HepG2 (cell line): ENCODE data around the gene SMIM11. TPM values are rescaled to one million over a fixed set of nuclear protein-coding genes. Genes with fewer than 3 reads are reported as not detected.

Experiments used
- AFF4 ChIP-seq: sonication (generic); formaldehyde crosslinking; IDR thresholded peaks from 2 replicates; pipeline ENCODE4 v1.4.0; 2020; ENCODE audit warnings: missing genetic modification reagents
- ATRX ChIP-seq: sonication (generic); formaldehyde crosslinking; IDR thresholded peaks from 2 replicates; pipeline ENCODE4 v1.4.0; 2020; ENCODE audit warnings: missing genetic modification reagents, borderline replicate concordance
- CENPX ChIP-seq: sonication (generic); formaldehyde crosslinking; IDR thresholded peaks from 2 replicates; pipeline ENCODE4 v1.9.0; 2021; ENCODE audit warnings: mild to moderate bottlenecking, missing genetic modification reagents, moderate library complexity
- EP300 ChIP-seq, 3 experiments: sonication (generic) in 1 of 3; formaldehyde crosslinking in 1 of 3; IDR thresholded peaks; 2 replicates each; pipeline versions ENCODE4 v1.5.1 to v1.6.1; 2011 to 2020; ENCODE audit warnings: low read depth in 2 of 3, low read length in 2 of 3, borderline replicate concordance in 1 of 3, improper control_type of control experiment in 1 of 3, mild to moderate bottlenecking in 1 of 3, missing genetic modification reagents in 1 of 3, moderate library complexity in 1 of 3
- HMGXB4 ChIP-seq, 2 experiments: sonication (generic) in 1 of 2; formaldehyde crosslinking in 1 of 2; IDR thresholded peaks; 2 replicates each; pipeline versions ENCODE4 v1.4.0 to v1.6.1; 2018 to 2020; ENCODE audit warnings: missing genetic modification reagents in 2 of 2, borderline replicate concordance in 1 of 2, low read depth in 1 of 2, mild to moderate bottlenecking in 1 of 2, missing biosample characterization in 1 of 2
- NFKB2 ChIP-seq: sonication (generic); formaldehyde crosslinking; IDR thresholded peaks from 2 replicates; pipeline ENCODE4 v1.4.0; 2020; ENCODE audit warnings: missing genetic modification reagents, borderline replicate concordance
- NR2F1 ChIP-seq, 2 experiments: fragments of 450-650 bp in 1 of 2; formaldehyde crosslinking in 1 of 2; IDR thresholded peaks; 2 replicates each; pipeline versions ENCODE4 v1.5.0 to v1.6.1; 2016 to 2020; ENCODE audit warnings: mild to moderate bottlenecking in 1 of 2, missing compliant biosample characterization in 1 of 2, missing genetic modification reagents in 1 of 2, moderate library complexity in 1 of 2
- TCF7 ChIP-seq: sonication (generic); IDR thresholded peaks from 2 replicates; pipeline ENCODE4 v1.6.1; 2016; ENCODE audit warnings: antibody characterized with exemption, low read depth
- ZNF230 ChIP-seq: sonication (generic); formaldehyde crosslinking; IDR thresholded peaks from 2 replicates; pipeline ENCODE4 v1.4.0; 2020; ENCODE audit warnings: mild to moderate bottlenecking, missing genetic modification reagents
- ZNF317 ChIP-seq: sonication (generic); formaldehyde crosslinking; IDR thresholded peaks from 2 replicates; pipeline ENCODE4 v1.5.0; 2020; ENCODE audit warnings: mild to moderate bottlenecking, missing genetic modification reagents
- ZNF614 ChIP-seq: IDR thresholded peaks from 2 replicates; pipeline ENCODE4 v1.6.1; 2018; ENCODE audit warnings: missing biosample characterization, missing genetic modification reagents, inconsistent platforms, borderline replicate concordance
- ZSCAN12 ChIP-seq: sonication (generic); formaldehyde crosslinking; IDR thresholded peaks from 2 replicates; pipeline ENCODE4 v1.9.0; 2021; ENCODE audit warnings: mild to moderate bottlenecking, missing genetic modification reagents
- ZSCAN20 ChIP-seq: sonication (generic); formaldehyde crosslinking; IDR thresholded peaks from 2 replicates; pipeline ENCODE4 v1.4.0; 2020; ENCODE audit warnings: missing genetic modification reagents, mild to moderate bottlenecking, borderline replicate concordance
- polyA plus RNA-seq, 8 experiments: library from polyadenylated mRNA; depleted of rRNA in 3 of 8; stranded (reverse) in 7 of 8; unstranded in 1 of 8; fragments of >200 nt; fragmentation: Illumina TruSeq in 4 of 8; extraction: Trizol in 4 of 8; gene quantifications; 2 replicates each; pipeline versions ENCODE4 v1.2.1 to v1.2.3, GENCODE V29; 2011 to 2016; ENCODE audit warnings: low read depth in 4 of 8, missing spikeins in 1 of 8, mixed read lengths in 1 of 8; ENCODE audit not compliant: insufficient read depth in 1 of 8
- total RNA-seq, 5 experiments: library from RNA; depleted of rRNA; stranded (reverse); fragments of >200 nt; fragmentation: Illumina TruSeq; extraction: Trizol; gene quantifications; 2 replicates each; pipeline ENCODE4 v1.2.3, GENCODE V29; 2016; ENCODE audit warnings: low read depth in 1 of 5
- TF ChIP-seq, protein P1 (sequence below): sonication (generic); formaldehyde crosslinking; IDR thresholded peaks from 2 replicates; pipeline ENCODE4 v1.5.1; 2020; ENCODE audit warnings: mild to moderate bottlenecking, missing genetic modification reagents, borderline replicate concordance
- TF ChIP-seq, protein P2 (sequence below): sonication (generic); formaldehyde crosslinking; IDR thresholded peaks from 2 replicates; pipeline ENCODE4 v1.4.0; 2020; ENCODE audit warnings: missing genetic modification reagents

Gene SMIM11
- total and polyA plus RNA-seq, 2 of the 13 experiments (the other 11 are each of a cell fraction or from before 2014, with no cell fraction given) = 6.4 to 18.9 TPM

DNA sequence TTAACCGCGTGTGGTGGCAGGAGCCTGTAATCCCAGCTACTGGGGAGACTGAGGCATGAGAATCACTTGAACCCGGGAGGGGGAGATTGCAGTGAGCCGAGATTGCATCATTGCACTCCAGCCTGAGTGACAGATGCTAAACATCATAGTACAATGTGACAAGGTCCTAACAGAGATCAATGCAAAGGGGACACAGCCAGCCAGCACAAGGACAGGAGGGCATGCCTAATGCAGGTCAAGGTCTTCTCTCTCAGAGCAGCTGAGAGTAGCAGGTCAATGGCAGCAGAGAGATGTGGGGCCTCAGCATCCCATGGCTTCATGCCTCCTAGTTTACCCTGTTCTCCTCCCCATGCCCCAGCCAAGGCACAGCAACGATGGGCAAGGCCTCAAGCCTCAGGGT is 3.0 kb upstream of the SMIM11 start (continued):
- TF ChIP-seq AFF4 (CRISPR knock-in tag) (no peak), CENPX (CRISPR knock-in tag) (no peak), ZNF230 (0 out of 2 replicates have a peak, but pooled peaks have one; percentile 37), ZNF614 (CRISPR knock-in tag) (no peak; the same call in 1 of the 2 replicates), TCF7 (peak; percentile 65), ZSCAN12 (CRISPR knock-in tag) (no peak), ZNF317 (CRISPR knock-in tag) (no peak; the same call in 1 of the 2 replicates), ZSCAN20 (CRISPR knock-in tag) (no peak), ATRX (no peak), EP300 (IDR thresholded peaks at IDR 0.05; ENCODE audit: low read depth in 2 of 2, low read length in 2 of 2) (peak in 1 of 2 experiments; percentile 56; a peak in 2 of 4 replicates), EP300 (CRISPR knock-in tag; IDR thresholded peaks at IDR 0.05; ENCODE audit: borderline replicate concordance) (no peak; the same call in 1 of the 2 replicates), NFKB2 (CRISPR knock-in tag) (no peak), NR2F1 (CRISPR knock-in tag; IDR thresholded peaks at IDR 0.05) (peak; percentile 91 to 95), HMGXB4 (CRISPR knock-in tag; IDR thresholded peaks at IDR 0.05; ENCODE audit: borderline replicate concordance in 1 of 2, low read depth in 1 of 2) (peak in 1 of 2 experiments; percentile 49; a peak in 1 of 4 replicates)
- TF ChIP-seq, protein P1, sequence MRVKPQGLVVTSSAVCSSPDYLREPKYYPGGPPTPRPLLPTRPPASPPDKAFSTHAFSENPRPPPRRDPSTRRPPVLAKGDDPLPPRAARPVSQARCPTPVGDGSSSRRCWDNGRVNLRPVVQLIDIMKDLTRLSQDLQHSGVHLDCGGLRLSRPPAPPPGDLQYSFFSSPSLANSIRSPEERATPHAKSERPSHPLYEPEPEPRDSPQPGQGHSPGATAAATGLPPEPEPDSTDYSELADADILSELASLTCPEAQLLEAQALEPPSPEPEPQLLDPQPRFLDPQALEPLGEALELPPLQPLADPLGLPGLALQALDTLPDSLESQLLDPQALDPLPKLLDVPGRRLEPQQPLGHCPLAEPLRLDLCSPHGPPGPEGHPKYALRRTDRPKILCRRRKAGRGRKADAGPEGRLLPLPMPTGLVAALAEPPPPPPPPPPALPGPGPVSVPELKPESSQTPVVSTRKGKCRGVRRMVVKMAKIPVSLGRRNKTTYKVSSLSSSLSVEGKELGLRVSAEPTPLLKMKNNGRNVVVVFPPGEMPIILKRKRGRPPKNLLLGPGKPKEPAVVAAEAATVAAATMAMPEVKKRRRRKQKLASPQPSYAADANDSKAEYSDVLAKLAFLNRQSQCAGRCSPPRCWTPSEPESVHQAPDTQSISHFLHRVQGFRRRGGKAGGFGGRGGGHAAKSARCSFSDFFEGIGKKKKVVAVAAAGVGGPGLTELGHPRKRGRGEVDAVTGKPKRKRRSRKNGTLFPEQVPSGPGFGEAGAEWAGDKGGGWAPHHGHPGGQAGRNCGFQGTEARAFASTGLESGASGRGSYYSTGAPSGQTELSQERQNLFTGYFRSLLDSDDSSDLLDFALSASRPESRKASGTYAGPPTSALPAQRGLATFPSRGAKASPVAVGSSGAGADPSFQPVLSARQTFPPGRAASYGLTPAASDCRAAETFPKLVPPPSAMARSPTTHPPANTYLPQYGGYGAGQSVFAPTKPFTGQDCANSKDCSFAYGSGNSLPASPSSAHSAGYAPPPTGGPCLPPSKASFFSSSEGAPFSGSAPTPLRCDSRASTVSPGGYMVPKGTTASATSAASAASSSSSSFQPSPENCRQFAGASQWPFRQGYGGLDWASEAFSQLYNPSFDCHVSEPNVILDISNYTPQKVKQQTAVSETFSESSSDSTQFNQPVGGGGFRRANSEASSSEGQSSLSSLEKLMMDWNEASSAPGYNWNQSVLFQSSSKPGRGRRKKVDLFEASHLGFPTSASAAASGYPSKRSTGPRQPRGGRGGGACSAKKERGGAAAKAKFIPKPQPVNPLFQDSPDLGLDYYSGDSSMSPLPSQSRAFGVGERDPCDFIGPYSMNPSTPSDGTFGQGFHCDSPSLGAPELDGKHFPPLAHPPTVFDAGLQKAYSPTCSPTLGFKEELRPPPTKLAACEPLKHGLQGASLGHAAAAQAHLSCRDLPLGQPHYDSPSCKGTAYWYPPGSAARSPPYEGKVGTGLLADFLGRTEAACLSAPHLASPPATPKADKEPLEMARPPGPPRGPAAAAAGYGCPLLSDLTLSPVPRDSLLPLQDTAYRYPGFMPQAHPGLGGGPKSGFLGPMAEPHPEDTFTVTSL = no peak; the same call in 1 of the 2 replicates
- TF ChIP-seq, protein P2, sequence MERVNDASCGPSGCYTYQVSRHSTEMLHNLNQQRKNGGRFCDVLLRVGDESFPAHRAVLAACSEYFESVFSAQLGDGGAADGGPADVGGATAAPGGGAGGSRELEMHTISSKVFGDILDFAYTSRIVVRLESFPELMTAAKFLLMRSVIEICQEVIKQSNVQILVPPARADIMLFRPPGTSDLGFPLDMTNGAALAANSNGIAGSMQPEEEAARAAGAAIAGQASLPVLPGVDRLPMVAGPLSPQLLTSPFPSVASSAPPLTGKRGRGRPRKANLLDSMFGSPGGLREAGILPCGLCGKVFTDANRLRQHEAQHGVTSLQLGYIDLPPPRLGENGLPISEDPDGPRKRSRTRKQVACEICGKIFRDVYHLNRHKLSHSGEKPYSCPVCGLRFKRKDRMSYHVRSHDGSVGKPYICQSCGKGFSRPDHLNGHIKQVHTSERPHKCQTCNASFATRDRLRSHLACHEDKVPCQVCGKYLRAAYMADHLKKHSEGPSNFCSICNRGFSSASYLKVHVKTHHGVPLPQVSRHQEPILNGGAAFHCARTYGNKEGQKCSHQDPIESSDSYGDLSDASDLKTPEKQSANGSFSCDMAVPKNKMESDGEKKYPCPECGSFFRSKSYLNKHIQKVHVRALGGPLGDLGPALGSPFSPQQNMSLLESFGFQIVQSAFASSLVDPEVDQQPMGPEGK (CRISPR knock-in tag) = peak; percentile 58
